GM18867 (cell line): ENCODE results near the gene ASB2.

Experiments used
- ATAC-seq: cut with Tn5 transposase; IDR thresholded peaks from one replicate; pipeline ENCODE4 v1.9.1; 2021; ENCODE audit warnings: mild to moderate bottlenecking, moderate library complexity; ENCODE audit not compliant: unreplicated experiment

ASB2 gene

GRCh38 chr14:94001016-94001415, 24.6 kb upstream of the ASB2 start:
- ATAC-seq, result no peak

- ATAC-seq, result no peak
These were observed 23.9 kb upstream of the ASB2 start for GRCh38 chr14:94000267-94000666.

GRCh38 chr14:93999573-93999972, 23.2 kb upstream of the ASB2 start:
- ATAC-seq, result no peak

- ATAC-seq, result no peak
These were observed 22.6 kb upstream of the ASB2 start for GRCh38 chr14:93998871-93999403.

GRCh38 chr14:93997916-93998870, 21.8 kb upstream of the ASB2 start:
- no peak for ATAC-seq

GRCh38 chr14:93997082-93997481, 20.7 kb upstream of the ASB2 start, which contains the start of gene CCDC197:
Gene CCDC197, plus strand, starts transcription at chr14:93997301. Its CDS starts 831 bp downstream, at chr14:93998132.
- no peak for ATAC-seq

- no peak for ATAC-seq
These were observed 19.8 kb upstream of the ASB2 start for GRCh38 chr14:93996130-93996695.

GRCh38 chr14:93994919-93995682, 18.7 kb upstream of the ASB2 start:
- no peak for ATAC-seq

GRCh38 chr14:93993382-93993781, 17.0 kb upstream of the ASB2 start:
- no peak for ATAC-seq

- no peak for ATAC-seq
These were observed 15.3 kb upstream of the ASB2 start for GRCh38 chr14:93991649-93992048.

GRCh38 chr14:93991212-93991611, 14.8 kb upstream of the ASB2 start:
- ATAC-seq, result no peak

- ATAC-seq, result no peak
These were observed 13.6 kb upstream of the ASB2 start for GRCh38 chr14:93989939-93990338.

- ATAC-seq, result no peak
These were observed 11.6 kb upstream of the ASB2 start for GRCh38 chr14:93987815-93988476.

- no peak for ATAC-seq
These were observed 11.0 kb upstream of the ASB2 start for GRCh38 chr14:93987376-93987775.

GRCh38 chr14:93986955-93987354, 10.6 kb upstream of the ASB2 start:
- ATAC-seq, result no peak

- ATAC-seq, result no peak
These were observed 8.6 kb upstream of the ASB2 start for GRCh38 chr14:93984987-93985410.

GRCh38 chr14:93984070-93984469, 7.7 kb upstream of the ASB2 start:
- no peak for ATAC-seq

GRCh38 chr14:93982230-93983007, 6.0 kb upstream of the ASB2 start:
- no peak for ATAC-seq

- no peak for ATAC-seq
These were observed 5.2 kb upstream of the ASB2 start for GRCh38 chr14:93981316-93982229.
